ENCODE measurements around the gene PRPF39.

DNA sequence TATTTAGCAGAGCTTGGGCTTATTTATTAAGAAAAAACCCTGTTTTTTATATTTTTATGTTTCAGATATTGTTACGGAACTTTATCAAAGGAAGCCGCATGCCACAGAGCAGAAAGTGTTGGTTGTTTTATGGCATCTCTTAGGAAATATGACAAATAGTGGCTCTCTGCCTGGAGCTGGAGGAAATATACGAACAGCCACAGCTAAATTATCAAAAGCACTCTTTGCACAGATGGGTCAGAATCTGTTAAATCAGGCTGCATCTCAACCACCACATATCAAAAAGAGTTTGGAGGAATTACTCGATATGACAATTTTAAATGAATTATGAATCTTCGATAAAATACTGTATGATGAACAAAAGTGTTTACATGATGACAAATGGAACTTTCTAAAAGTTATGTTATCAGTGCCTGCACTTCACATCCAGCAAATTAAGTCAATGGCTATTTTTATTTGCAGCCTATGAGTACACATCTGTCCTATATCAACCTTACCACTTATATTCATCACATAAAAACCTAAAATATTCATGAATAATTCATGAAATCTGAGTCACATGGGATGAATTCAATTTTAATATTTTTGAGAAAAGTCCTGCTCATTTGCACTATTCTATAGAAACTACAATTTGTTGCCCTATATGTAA lies 10.6 kb upstream of the PRPF39 start:
- TF ChIP-seq MAZ (IDR thresholded peaks at IDR 0.05; ENCODE audit: borderline replicate concordance, low read depth, low read length) (no peak), CTCF (conservative IDR thresholded peaks at IDR 0.05; ENCODE audit: low read depth, low read length) (no peak), POLR2A (IDR thresholded peaks at IDR 0.05; ENCODE audit: low read depth, low read length) (no peak), MAFK (IDR thresholded peaks at IDR 0.05; ENCODE audit: low read depth, low read length) (no peak)
